HL-60/S4 treated with retinoic acid at 250 ng/mL for 4 days and 3 days (cell line): Measurements from ENCODE around the gene EIF3J.

ENCODE experiments used
- in situ Hi-C: fragments of 300-500 bp; cut with MboI; formaldehyde crosslinking; loops from 2 replicates; pipeline ENCODE4 v1.7.0; 2022; ENCODE audit warnings: low sequenced_read_pairs

Gene EIF3J

GRCh38 chr15:44593042-44593736 lies 56.2 kb downstream of the EIF3J start:
- in situ Hi-C loops, result no loop called here

GRCh38 chr15:44595246-44595645 lies 58.3 kb downstream of the EIF3J start:
- in situ Hi-C loops, result no loop called here

DNA sequence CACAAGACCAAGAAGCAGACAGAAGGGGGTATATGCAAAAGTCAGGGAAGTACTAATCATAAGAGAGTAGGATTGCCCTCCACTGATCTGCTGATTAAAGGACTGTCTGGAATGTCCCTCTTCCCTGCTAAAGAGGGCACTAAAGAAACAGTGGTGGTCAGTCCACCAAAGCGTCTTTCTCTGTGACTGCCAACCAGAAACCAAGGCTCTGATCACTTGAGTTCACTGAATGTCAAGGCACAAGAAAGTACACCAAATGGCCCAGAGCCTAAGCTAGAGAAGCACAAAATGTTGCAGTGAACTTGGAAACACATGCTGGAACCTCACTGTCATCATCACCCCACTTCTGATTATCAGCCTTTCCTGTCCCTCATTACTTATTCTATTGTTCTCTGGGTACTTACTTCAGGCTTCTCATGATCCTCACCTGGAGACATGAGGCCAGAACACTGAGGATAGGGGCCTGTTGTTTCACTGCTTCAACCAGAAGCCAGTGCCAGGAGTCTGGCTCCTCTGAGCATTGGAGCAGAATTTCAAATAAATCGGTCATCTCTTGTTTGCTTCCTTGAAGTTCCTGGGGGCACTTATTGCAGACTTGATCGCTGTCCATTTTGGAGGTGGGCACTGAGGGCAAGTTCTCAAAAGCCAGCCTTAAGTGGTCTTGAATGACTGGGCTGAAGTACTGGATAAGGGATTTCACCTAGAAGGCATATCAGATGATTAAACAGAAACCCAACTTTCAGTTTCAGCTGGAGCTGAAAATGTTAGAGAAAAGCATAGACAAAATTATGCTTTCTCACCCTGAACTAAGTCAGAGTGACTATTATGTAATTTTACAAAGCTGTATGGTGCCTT lies 58.9 kb downstream of the EIF3J start:
- in situ Hi-C loops, result no loop called here

DNA sequence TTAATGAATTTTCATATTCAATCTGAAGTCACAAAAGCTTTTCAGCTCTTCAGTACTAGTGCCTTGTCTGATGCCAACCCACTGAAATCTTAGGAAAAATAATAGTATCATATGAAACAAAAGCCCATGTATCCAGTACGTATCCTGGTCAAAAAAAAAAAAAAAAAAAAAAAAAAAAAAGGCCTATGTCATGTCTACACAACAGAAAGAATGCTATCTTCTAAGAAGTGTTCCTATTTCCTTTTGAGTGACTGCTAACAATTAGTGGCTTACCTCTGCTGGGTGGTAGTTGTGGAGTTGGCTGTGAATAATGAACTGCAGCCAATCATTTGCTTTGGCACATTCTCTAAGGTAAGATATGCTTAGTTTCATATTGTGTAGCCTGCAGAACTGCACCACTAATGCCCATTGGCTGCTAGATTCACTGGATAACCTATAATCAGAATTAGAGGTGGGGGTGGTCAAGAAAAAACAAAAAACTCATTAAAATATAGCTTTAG lies 59.6 kb downstream of the EIF3J start:
- in situ Hi-C loops, result no loop called here

- in situ Hi-C loops, result no loop called here
Measured at GRCh38 chr15:44598066-44598465, 61.1 kb downstream of the EIF3J start.

DNA sequence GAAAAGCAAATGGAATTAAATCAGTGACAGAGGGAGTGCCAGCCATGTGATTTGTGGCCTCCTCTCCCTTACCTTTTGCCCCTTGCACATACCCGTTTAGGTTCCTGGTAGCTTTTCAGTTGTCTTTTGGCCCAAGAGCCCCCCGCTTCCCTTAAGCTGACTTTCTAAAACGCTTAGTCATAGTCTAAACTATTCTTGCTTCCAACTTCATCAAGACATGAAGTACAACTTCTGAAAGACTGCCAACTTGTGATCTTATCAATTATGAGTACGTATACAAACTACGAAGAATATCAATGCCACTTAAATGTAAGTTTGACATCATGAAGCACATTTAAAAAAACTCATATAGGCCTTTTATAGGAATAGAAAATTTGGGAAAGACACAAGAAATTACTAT lies 61.9 kb downstream of the EIF3J start:
- in situ Hi-C loops, result no loop called here

GRCh38 chr15:44603126-44603525 lies 66.2 kb downstream of the EIF3J start:
- in situ Hi-C loops, result no loop called here

DNA sequence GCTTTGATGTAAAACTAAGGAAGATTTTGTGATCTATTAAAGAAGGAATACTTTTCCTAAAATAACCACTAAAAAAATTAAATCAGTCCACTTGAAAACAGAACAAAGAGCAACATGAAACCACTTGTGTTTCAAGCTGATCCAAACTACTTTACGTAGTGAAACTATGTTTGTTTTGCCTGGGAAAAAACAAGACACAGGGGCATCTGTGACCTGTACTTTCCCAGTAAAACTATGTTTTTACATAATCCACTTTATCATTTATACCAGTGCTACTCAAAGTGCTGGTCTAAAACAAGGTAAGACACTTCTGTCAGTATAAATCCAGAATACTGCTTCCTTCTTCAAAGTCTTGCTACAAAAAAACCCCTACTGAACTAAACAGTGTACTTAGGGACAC lies 69.8 kb downstream of the EIF3J start:
- in situ Hi-C loops, result no loop called here
